Liver (tissue), 9 donors: ENCODE data around the gene VEGFA. TPM values are rescaled to one million over a fixed set of nuclear protein-coding genes. Genes with fewer than 3 reads are reported as not detected.

Experiments
- DNase-seq: peaks from one replicate; pipeline ENCODE4 v3.0.0-alpha.2; 2017; ENCODE audit warnings: low spot score
- H3K27ac ChIP-seq, 2 donors: one replicate each; pipeline ENCODE4 v1.7.0; 2013; ENCODE audit warnings: inconsistent platforms in 2 of 2, low read length in 2 of 2, control low read depth in 1 of 2, low read depth in 1 of 2, mild to moderate bottlenecking in 1 of 2
- H3K27me3 ChIP-seq, 4 donors: one replicate each; pipeline versions ENCODE4 v1.6.1 to v1.7.0; 2013; ENCODE audit warnings: low read length in 3 of 4, inconsistent platforms in 1 of 4, mild to moderate bottlenecking in 1 of 4, moderate library complexity in 1 of 4; ENCODE audit not compliant: control insufficient read depth in 4 of 4, insufficient read depth in 4 of 4
- H3K36me3 ChIP-seq, 4 donors: one replicate each; pipeline versions ENCODE4 v1.6.1 to v1.7.0; 2013; ENCODE audit warnings: low read length in 3 of 4, mild to moderate bottlenecking in 3 of 4, low read depth in 1 of 4, moderate library complexity in 1 of 4; ENCODE audit not compliant: control insufficient read depth in 4 of 4, insufficient read depth in 3 of 4
- H3K4me1 ChIP-seq, 4 donors: one replicate each; pipeline versions ENCODE4 v1.6.1 to v1.7.0; 2013; ENCODE audit warnings: low read length in 3 of 4, mild to moderate bottlenecking in 3 of 4, moderate library complexity in 1 of 4; ENCODE audit not compliant: control insufficient read depth in 4 of 4, insufficient read depth in 4 of 4
- H3K4me3 ChIP-seq, 3 donors: one replicate each; pipeline versions ENCODE4 v1.6.1 to v1.7.0; 2013; ENCODE audit warnings: low read length in 3 of 3, control low read depth in 1 of 3, low read depth in 1 of 3, mild to moderate bottlenecking in 1 of 3
- H3K9ac ChIP-seq, 2 donors: one replicate each; pipeline ENCODE4 v1.7.0; 2013; ENCODE audit warnings: low read length in 2 of 2, mild to moderate bottlenecking in 2 of 2, moderate library complexity in 2 of 2, control low read depth in 1 of 2, low read depth in 1 of 2
- H3K9me3 ChIP-seq, 4 donors: one replicate each; pipeline versions ENCODE4 v1.6.1 to v1.7.0; 2013; ENCODE audit warnings: low read length in 3 of 4; ENCODE audit not compliant: control insufficient read depth in 4 of 4
- ATF3 ChIP-seq: IDR thresholded peaks from 2 replicates; pipeline ENCODE4 v1.6.1; 2016; ENCODE audit warnings: antibody characterized with exemption
- CTCF ChIP-seq: fragments of 150-350 bp; IDR thresholded peaks from 2 replicates; pipeline ENCODE4 v1.5.1; 2017; ENCODE audit warnings: improper control_type of control experiment, low read depth, low read length; ENCODE audit not compliant: missing input control
- EGR1 ChIP-seq, 2 donors: IDR thresholded peaks; 2 replicates each; pipeline ENCODE4 v1.6.1; 2016 to 2018; ENCODE audit warnings: antibody characterized with exemption in 2 of 2, low read depth in 2 of 2
- FOXA1 ChIP-seq: IDR thresholded peaks from 2 replicates; pipeline ENCODE4 v1.6.1; 2016; ENCODE audit warnings: antibody characterized with exemption
- FOXA2 ChIP-seq: IDR thresholded peaks from 2 replicates; pipeline ENCODE4 v1.6.1; 2016; ENCODE audit warnings: antibody characterized with exemption
- GABPA ChIP-seq, 2 donors: IDR thresholded peaks in 1 of 2; conservative IDR thresholded peaks in 1 of 2; 2 replicates each; pipeline ENCODE4 v1.6.1; 2016; ENCODE audit warnings: antibody characterized with exemption in 2 of 2, mild to moderate bottlenecking in 1 of 2, moderate library complexity in 1 of 2
- HNF4A ChIP-seq, 2 donors: conservative IDR thresholded peaks; 2 replicates each; pipeline ENCODE4 v1.6.1; 2016; ENCODE audit warnings: antibody characterized with exemption in 2 of 2, mild to moderate bottlenecking in 2 of 2
- HNF4G ChIP-seq: IDR thresholded peaks from 2 replicates; pipeline ENCODE4 v1.6.1; 2016; ENCODE audit warnings: antibody characterized with exemption
- JUND ChIP-seq, 2 donors: IDR thresholded peaks; 2 replicates each; pipeline ENCODE4 v1.6.1; 2016; ENCODE audit warnings: antibody characterized with exemption in 2 of 2
- MAX ChIP-seq: IDR thresholded peaks from 2 replicates; pipeline ENCODE4 v1.6.1; 2016; ENCODE audit warnings: antibody characterized with exemption
- NR2F2 ChIP-seq: IDR thresholded peaks from 2 replicates; pipeline ENCODE4 v1.6.1; 2016; ENCODE audit warnings: antibody characterized with exemption
- RAD21 ChIP-seq, 2 donors: IDR thresholded peaks; 2 replicates each; pipeline ENCODE4 v1.6.1; 2016; ENCODE audit warnings: antibody characterized with exemption in 2 of 2, mild to moderate bottlenecking in 2 of 2
- RXRA ChIP-seq, 2 donors: IDR thresholded peaks; 2 replicates each; pipeline ENCODE4 v1.6.1; 2017 to 2018; ENCODE audit warnings: antibody characterized with exemption in 2 of 2, mild to moderate bottlenecking in 1 of 2
- SP1 ChIP-seq: IDR thresholded peaks from 2 replicates; pipeline ENCODE4 v1.6.1; 2018; ENCODE audit warnings: antibody characterized with exemption, mild to moderate bottlenecking
- TAF1 ChIP-seq: conservative IDR thresholded peaks from 2 replicates; pipeline ENCODE4 v1.6.1; 2016; ENCODE audit warnings: antibody characterized with exemption, mild to moderate bottlenecking
- YY1 ChIP-seq: IDR thresholded peaks from 2 replicates; pipeline ENCODE4 v1.6.1; 2016; ENCODE audit warnings: antibody characterized with exemption, mild to moderate bottlenecking
- ZBTB33 ChIP-seq: IDR thresholded peaks from 2 replicates; pipeline ENCODE4 v1.6.1; 2016; ENCODE audit warnings: antibody characterized with exemption
- WGBS: extraction: QIAGEN DNeasy Blood & Tissue Kit; methylation state at CpG from one replicate; pipeline ENCODE4 v1.1.7; 2013; 5-methylcytosine and 5-hydroxymethylcytosine counted together
- polyA plus RNA-seq, 2 donors: library from polyadenylated mRNA; stranded (reverse) in 1 of 2; unstranded in 1 of 2; fragments of 200-250 nt in 1 of 2; fragments of >200 nt in 1 of 2; fragmentation: Nextera tagmentation in 1 of 2; extraction: Ambion mirVana in 1 of 2; gene quantifications; one replicate each; pipeline versions ENCODE4 v1.2.1 to v1.2.3, GENCODE V29; 2013 to 2015
- total RNA-seq, 2 donors: library from RNA; depleted of rRNA; stranded (reverse); fragments of >200 nt; gene quantifications; one replicate each; pipeline ENCODE4 v1.2.3, GENCODE V29; 2014
- TF ChIP-seq, protein P1 (sequence below): IDR thresholded peaks from 2 replicates; pipeline ENCODE4 v1.6.1; 2016; ENCODE audit warnings: antibody characterized with exemption, mild to moderate bottlenecking
- donor health status: healthy.
- donor health status: healthy.
- donor health status: healthy.
- donor health status: healthy.
- donor health status: healthy.

The VEGFA gene
- 100 to 1,000 TPM in 1 of 2 donors, 10 to 100 TPM in 1; 35.5 to 160 TPM for total RNA-seq
- 10 to 100 TPM; 14.7 to 94.8 TPM for polyA plus RNA-seq

GRCh38 chr6:43769526-43770371 is at the start of gene VEGFA:
Gene VEGFA (plus strand): TSS chr6:43770211.
- Histone ChIP-seq H3K9ac (peak within 1 kb of the TSS; percentile 93 to 97), H3K36me3 (no peaks in the 10 kb centered on the region), H3K9me3 (no peaks in the 10 kb centered on the region), H3K4me3 (peak within 1 kb of the TSS; percentile 78 to 89 (median 88)), H3K27ac (peak within 1 kb of the TSS; percentile 96), H3K27me3 (no peaks in the 10 kb centered on the region), H3K4me1 (peaks cover 10 to 51% (median 41%) of the 10 kb centered on the region in 4 donors)
- TF ChIP-seq FOXA1 (no peak), ZBTB33 (no peak), ATF3 (no peak), HNF4G (no peak), NR2F2 (no peak), HNF4A (conservative IDR thresholded peaks at IDR 0.05) (peak in 1 of 2 donors; percentile 4), EGR1 (IDR thresholded peaks at IDR 0.05; ENCODE audit: low read depth in 2 of 2) (no peak), RXRA (IDR thresholded peaks at IDR 0.05) (peak; percentile 57 to 69), JUND (IDR thresholded peaks at IDR 0.05) (no peak), FOXA2 (no peak), CTCF (peak; percentile 95), TAF1 (no peak), RAD21 (IDR thresholded peaks at IDR 0.05) (peak; percentile 97), SP1 (peak; percentile 30), MAX (peak; percentile 13), YY1 (peak; percentile 33), GABPA (IDR thresholded peaks at IDR 0.05 in 1 of 2, conservative IDR thresholded peaks at IDR 0.05 in 1 of 2) (peak in 1 of 2 donors; percentile 17)
- TF ChIP-seq, protein P1, sequence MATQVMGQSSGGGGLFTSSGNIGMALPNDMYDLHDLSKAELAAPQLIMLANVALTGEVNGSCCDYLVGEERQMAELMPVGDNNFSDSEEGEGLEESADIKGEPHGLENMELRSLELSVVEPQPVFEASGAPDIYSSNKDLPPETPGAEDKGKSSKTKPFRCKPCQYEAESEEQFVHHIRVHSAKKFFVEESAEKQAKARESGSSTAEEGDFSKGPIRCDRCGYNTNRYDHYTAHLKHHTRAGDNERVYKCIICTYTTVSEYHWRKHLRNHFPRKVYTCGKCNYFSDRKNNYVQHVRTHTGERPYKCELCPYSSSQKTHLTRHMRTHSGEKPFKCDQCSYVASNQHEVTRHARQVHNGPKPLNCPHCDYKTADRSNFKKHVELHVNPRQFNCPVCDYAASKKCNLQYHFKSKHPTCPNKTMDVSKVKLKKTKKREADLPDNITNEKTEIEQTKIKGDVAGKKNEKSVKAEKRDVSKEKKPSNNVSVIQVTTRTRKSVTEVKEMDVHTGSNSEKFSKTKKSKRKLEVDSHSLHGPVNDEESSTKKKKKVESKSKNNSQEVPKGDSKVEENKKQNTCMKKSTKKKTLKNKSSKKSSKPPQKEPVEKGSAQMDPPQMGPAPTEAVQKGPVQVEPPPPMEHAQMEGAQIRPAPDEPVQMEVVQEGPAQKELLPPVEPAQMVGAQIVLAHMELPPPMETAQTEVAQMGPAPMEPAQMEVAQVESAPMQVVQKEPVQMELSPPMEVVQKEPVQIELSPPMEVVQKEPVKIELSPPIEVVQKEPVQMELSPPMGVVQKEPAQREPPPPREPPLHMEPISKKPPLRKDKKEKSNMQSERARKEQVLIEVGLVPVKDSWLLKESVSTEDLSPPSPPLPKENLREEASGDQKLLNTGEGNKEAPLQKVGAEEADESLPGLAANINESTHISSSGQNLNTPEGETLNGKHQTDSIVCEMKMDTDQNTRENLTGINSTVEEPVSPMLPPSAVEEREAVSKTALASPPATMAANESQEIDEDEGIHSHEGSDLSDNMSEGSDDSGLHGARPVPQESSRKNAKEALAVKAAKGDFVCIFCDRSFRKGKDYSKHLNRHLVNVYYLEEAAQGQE, result peak; percentile 75
- under 1% methylated on average over 62 of the region's 62 CpGs for WGBS
- peak; percentile 92 for DNase-seq
